Heart left ventricle (tissue), 16 donors: ENCODE data around the gene TBCK. TPM values are rescaled to one million over a fixed set of nuclear protein-coding genes. Genes with fewer than 3 reads are reported as not detected.

Experiments
- ATAC-seq, 4 donors: fragments of 200-7000 bp; cut with Tn5 transposase; one replicate each; pipeline ENCODE4 v1.9.1; 2020 to 2022; ENCODE audit warnings: moderate library complexity in 4 of 4, mild to moderate bottlenecking in 3 of 4, moderate number of reproducible peaks in 1 of 4
- DNase-seq, 5 donors: peaks; one replicate each; pipeline ENCODE4 v3.0.0-alpha.2; 2020
- H3K27ac ChIP-seq, 12 donors: fragments of 200-600 bp; sonication (generic) in 4 of 12; one replicate each; pipeline versions ENCODE4 v1.5.0 to v1.8.0; 2016 to 2022; ENCODE audit warnings: mild to moderate bottlenecking in 2 of 12
- H3K27me3 ChIP-seq, 9 donors: fragments of 200-600 bp; sonication (generic) in 2 of 9; one replicate each; pipeline versions ENCODE4 v1.5.1 to v1.8.0; 2016 to 2022; ENCODE audit warnings: mild to moderate bottlenecking in 3 of 9
- H3K36me3 ChIP-seq, 9 donors: fragments of 200-600 bp; sonication (generic) in 2 of 9; one replicate each; pipeline versions ENCODE4 v1.5.0 to v1.8.0; 2018 to 2022; ENCODE audit warnings: mild to moderate bottlenecking in 2 of 9
- H3K4me1 ChIP-seq, 12 donors: fragments of 200-600 bp; sonication (generic) in 4 of 12; one replicate each; pipeline versions ENCODE4 v1.5.0 to v1.8.0; 2016 to 2022; ENCODE audit warnings: mild to moderate bottlenecking in 3 of 12
- H3K4me3 ChIP-seq, 12 donors: fragments of 200-600 bp; sonication (generic) in 4 of 12; one replicate each; pipeline versions ENCODE4 v1.5.0 to v1.8.0; 2017 to 2022; ENCODE audit warnings: mild to moderate bottlenecking in 9 of 12, moderate library complexity in 4 of 12
- H3K9me3 ChIP-seq, 12 donors: fragments of 200-600 bp; sonication (generic) in 4 of 12; one replicate each; pipeline versions ENCODE4 v1.5.0 to v1.8.0; 2016 to 2022; ENCODE audit warnings: mild to moderate bottlenecking in 1 of 12
- CTCF ChIP-seq, 12 donors: fragments of 200-600 bp; sonication (generic) in 4 of 12; IDR thresholded peaks; one replicate each; pipeline versions ENCODE4 v1.5.0 to v1.8.0; 2018 to 2022; ENCODE audit warnings: antibody characterized with exemption in 12 of 12, mild to moderate bottlenecking in 5 of 12
- POLR2A ChIP-seq, 2 donors: fragments of 450-650 bp; IDR thresholded peaks; one replicate each; pipeline ENCODE4 v1.6.1; 2017; ENCODE audit warnings: antibody characterized with exemption in 2 of 2, mild to moderate bottlenecking in 2 of 2, moderate library complexity in 2 of 2
- WGBS, 4 donors: extraction: QIAGEN DNeasy Blood & Tissue Kit in 2 of 4; methylation state at CpG; one replicate each; pipeline versions ENCODE4 v1.1.5 to v1.1.7; 2013 to 2018; 5-methylcytosine and 5-hydroxymethylcytosine counted together
- intact Hi-C, 10 donors: fragments of 100-400 bp; cut with DNase I; formaldehyde crosslinking; loops; one replicate each; pipeline versions ENCODE4 v1.11.1 to v1.14.2; 2022
- polyA plus RNA-seq, 2 donors: library from polyadenylated mRNA; stranded (reverse); fragments of 200-250 nt; gene quantifications; one replicate each; pipeline ENCODE4 v1.2.3, GENCODE V29; 2013
- total RNA-seq, 9 donors: library from RNA; depleted of rRNA in 2 of 9; stranded (reverse); fragments of >200 nt in 2 of 9; fragmentation: NEBNext Ultra II Directional in 3 of 9; extraction: Animal tissue kit (Norgen Biotek cat#: 25700) in 3 of 9; gene quantifications; one replicate each; pipeline versions ENCODE4 v1.1.0 to v1.2.4, GENCODE V29; 2016 to 2023
- donor health status: ischemic (EF 13 %, LVEDD 7.1; RV severe dilation, severe dysfunction).
- donor health status: healthy with polysubstance abuse.
- donor health status: DM: no; HTN: yes; CAD: no.
- donor health status: DM: no; HTN: no; CAD: no.
- donor health status: ischemic (EF 25% LVEDD 6.9; RV normal size, moderate dysfunction).
- donor health status: ischemic (EF 25% LVEDD 5.7; RV mildly dilated, moderate dysfunction).
- donor health status: healthy.
- donor health status: DM: yes; HTN: yes; CAD: no.
- donor health status: ischemic (EF 35%, LVEDD 5.7; RV mildly dilated, moderate dysfunction).
- donor health status: nonischemic (EF 11% LVEDD 7.7; RV severe dilation, severe dysfunction).
- donor health status: DM: yes; HTN: yes; CAD: no.
- donor health status: PGD.
- donor health status: ischemic (EF 29% LVEDD 5.4; RV normal size, mild dysfunction).
- donor health status: nonischemic (EF 23%, LVEDD 6.1; RV moderate dilation, normal function).

The TBCK gene
- total and polyA plus RNA-seq, 11 donors: 5.0 to 27.1 (median 14.6) TPM

GRCh38 chr4:106033469-106033868, 282.5 kb downstream of the TBCK start:
- peaks cover 0 to 9% (median 0%) of the 10 kb centered on the region in 12 donors for H3K4me1 ChIP-seq
- TF ChIP-seq CTCF (IDR thresholded peaks at IDR 0.05) (no peak), POLR2A (IDR thresholded peaks at IDR 0.05) (no peak)
- H3K27ac ChIP-seq: no peak overlapping the region
- no peak overlapping the region for H3K4me3 ChIP-seq
- H3K9me3 ChIP-seq: peaks cover 0 to 15% (median 2%) of the 10 kb centered on the region in 12 donors
- DNase-seq (no peak), ATAC-seq (no peak)
- H3K27me3 ChIP-seq: no peaks in the 10 kb centered on the region
- intact Hi-C loops: no loop called here
- H3K36me3 ChIP-seq: no peaks in the 10 kb centered on the region

DNA sequence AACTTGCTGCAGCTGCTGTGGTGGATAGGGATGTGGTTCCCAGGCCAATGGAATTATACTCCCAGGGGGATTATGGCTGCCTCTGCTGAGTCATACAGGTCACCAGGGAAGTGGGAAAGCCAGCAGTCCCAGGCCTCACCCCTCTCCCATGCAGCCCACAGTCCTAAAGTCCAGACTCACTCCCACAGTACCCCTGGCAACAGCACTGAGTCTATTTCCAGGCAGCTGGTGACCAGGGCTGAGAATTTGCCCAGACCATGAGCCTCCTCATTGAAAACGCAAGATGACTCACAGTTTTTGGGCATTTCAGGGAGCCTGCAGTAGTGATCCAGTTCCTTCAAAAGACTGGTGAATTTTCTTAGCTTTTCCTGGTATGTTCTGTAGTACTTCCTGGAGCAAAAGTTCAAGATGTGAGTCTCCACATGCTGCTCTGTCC, 283.1 kb downstream of the TBCK start:
- no peak overlapping the region for H3K4me3 ChIP-seq
- no peak overlapping the region for H3K27ac ChIP-seq
- H3K36me3 ChIP-seq: no peaks in the 10 kb centered on the region
- TF ChIP-seq CTCF (IDR thresholded peaks at IDR 0.05): no peak
- TF ChIP-seq POLR2A (IDR thresholded peaks at IDR 0.05): no peak
- H3K9me3 ChIP-seq: peaks cover 0 to 15% (median 2%) of the 10 kb centered on the region in 12 donors
- WGBS, 4 donors: 88 to 100% (median 92%) methylated on average over 1 of the region's 1 CpG
- H3K27me3 ChIP-seq: no peaks in the 10 kb centered on the region
- H3K4me1 ChIP-seq: peaks cover 0 to 9% (median 0%) of the 10 kb centered on the region in 12 donors
- ATAC-seq (no peak), DNase-seq (peak in 1 of 5 donors; percentile 46)
- intact Hi-C loops: no loop called here

DNA sequence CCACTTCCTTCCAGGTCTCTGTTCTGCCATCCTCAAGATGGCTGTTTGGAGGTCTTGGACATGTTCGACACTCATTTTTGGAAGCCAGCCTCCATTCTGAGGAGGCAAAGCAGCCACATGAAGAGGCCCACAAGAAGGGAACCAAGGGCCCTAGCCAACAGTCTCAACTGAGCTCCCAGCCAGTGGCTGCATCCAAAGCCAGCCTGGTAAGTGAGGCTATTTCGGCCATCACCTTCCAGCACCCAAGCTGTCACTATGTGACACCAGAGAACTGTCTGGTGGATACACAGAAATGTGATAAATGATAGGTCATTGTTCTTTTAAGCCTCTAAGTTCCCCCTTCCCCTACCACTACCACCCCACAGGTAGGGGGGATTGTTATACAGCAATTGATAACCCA, 293.6 kb downstream of the TBCK start:
- ATAC-seq: peak in 3 of 4 donors; percentile 39 to 57 (median 48)
- no peaks in the 10 kb centered on the region for H3K9me3 ChIP-seq
- intact Hi-C loops: no loop called here
- WGBS, 4 donors: 42 to 72% (median 66%) methylated on average over 2 of the region's 2 CpGs
- H3K4me3 ChIP-seq: no peak overlapping the region
- H3K4me1 ChIP-seq: peaks cover 0 to 9% (median 0%) of the 10 kb centered on the region in 12 donors
- no peaks in the 10 kb centered on the region for H3K36me3 ChIP-seq
- H3K27ac ChIP-seq: peak overlapping the region in 2 of 12 donors; percentile 21 to 26
- H3K27me3 ChIP-seq: no peaks in the 10 kb centered on the region
- TF ChIP-seq POLR2A (IDR thresholded peaks at IDR 0.05) (no peak), CTCF (IDR thresholded peaks at IDR 0.05) (no peak)
- DNase-seq: no peak

DNA sequence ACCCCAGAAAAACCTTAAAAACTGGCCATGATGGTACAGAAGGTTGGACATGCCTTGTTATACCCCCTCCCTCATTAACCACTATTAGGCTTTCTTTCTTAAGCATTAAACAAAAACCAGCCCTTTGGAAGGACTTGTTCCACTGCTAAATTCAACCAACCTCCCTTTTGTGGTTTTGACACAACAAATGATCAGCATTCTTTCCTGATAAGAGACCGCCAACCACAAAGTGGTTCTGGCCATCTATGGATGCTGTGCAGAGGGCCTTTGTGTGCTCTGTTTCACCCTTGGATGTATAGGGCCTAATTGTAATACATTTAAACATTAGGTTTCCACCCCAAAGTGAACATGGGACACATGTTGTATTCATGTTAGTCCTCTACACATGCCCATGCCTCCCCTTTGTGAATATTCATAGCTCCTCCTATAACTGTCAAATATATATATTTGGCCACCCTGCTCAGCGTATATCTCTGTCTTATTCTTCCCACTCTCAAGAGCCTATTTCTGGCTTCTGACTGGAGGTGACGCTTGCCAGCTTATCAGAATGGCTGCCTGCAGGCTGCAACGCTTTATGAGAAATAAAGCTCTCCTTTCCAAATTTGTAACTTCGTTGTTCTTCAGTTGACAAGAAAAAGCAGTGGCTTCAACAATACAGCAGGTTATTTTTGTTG, 294.1 kb downstream of the TBCK start:
- H3K36me3 ChIP-seq: no peaks in the 10 kb centered on the region
- intact Hi-C loops: no loop called here
- ATAC-seq: peak; percentile 42 to 84 (median 68)
- no peak overlapping the region for H3K4me3 ChIP-seq
- no peaks in the 10 kb centered on the region for H3K27me3 ChIP-seq
- H3K27ac ChIP-seq: peak overlapping the region in 2 of 12 donors; percentile 26 to 31
- DNase-seq: peak in 1 of 5 donors; percentile 29
- H3K4me1 ChIP-seq: peaks cover 0 to 9% (median 0%) of the 10 kb centered on the region in 12 donors
- no peaks in the 10 kb centered on the region for H3K9me3 ChIP-seq
- TF ChIP-seq POLR2A (IDR thresholded peaks at IDR 0.05) (no peak), CTCF (IDR thresholded peaks at IDR 0.05) (no peak)
- WGBS, 4 donors: 31 to 56% (median 44%) methylated on average over 5 of the region's 5 CpGs
